ENCODE data around the gene SKP1.

Gene SKP1

GRCh38 chr5:134111741-134112647 lies 64.8 kb downstream of the SKP1 start:
- peak; percentile 56 for DNase-seq

GRCh38 chr5:134110382-134110781 lies 66.4 kb downstream of the SKP1 start:
- no peak for DNase-seq

GRCh38 chr5:134107779-134108178 lies 69.0 kb downstream of the SKP1 start:
- DNase-seq = no peak

DNA sequence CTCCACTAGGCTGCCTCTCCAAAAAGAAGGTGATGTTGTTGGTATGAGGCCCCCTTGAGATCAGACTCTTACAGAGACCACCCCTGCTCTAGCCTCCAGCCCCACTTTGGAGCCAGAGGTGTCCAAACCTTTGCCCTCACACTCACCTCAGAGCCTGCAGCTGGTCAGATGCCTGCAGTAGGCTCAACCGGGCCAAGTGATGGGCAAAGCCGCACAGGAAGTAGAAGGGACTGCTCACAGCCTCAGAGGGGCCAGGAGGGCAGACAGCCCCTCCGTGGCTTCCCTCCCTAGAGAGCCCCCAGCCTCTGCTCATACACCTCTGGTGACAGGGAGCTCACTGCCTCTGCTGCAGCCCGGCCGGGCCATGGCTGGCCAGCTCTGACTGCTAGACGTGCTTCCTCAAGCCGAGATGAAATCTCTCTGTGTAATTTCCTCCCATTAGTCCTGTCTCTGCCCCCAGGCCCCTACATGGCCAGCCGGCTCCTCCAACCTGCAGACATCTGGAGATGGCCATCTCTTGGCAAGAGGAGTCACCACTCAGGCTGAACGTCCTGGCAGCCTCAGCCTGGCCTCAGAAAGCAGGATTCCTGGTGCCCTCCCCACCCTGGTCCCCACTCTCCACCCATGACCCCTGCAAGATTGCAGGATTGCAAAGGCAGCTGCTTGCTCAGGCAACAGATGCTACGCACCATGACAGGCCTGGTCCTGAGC lies 69.6 kb downstream of the SKP1 start:
- DNase-seq = no peak

DNA sequence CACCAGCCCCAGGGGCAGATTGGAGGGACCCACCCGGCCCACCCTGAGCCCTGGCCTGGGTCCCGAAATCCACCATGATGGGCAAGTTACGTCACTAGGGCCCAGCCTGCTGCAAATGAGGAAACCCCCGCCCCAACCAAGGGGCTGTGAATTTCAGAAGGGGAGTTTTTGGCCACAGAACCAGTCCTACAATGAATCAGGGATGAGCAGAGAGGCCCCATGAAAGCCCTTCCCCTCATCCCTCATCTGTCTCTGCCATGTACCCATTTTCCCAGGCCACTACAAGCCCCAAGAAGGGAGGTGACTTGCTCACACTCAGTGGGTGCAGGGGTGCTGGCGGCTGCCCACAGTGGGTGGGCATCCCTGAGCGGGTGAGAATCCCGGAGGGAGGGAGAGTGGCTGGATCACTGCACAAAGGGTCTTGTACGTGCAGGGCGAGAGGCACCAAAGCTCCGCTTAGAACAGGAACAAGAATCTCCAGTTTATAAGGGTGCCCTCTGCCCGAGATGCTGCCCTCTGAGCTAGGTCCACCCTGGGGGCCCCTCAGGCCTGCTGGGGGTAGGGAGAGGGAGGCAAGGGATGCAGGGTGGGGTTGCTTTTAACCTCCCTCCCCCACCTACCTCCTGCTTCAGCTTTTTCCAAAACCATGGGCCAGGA lies 72.6 kb downstream of the SKP1 start:
- no peak for DNase-seq

GRCh38 chr5:134103397-134103796 lies 73.4 kb downstream of the SKP1 start:
- DNase-seq = no peak

- DNase-seq = peak; percentile 62
Measured at GRCh38 chr5:134101686-134102439, 74.9 kb downstream of the SKP1 start.

- peak; percentile 79 for DNase-seq
Measured at GRCh38 chr5:134100283-134101091, 76.3 kb downstream of the SKP1 start.

DNA sequence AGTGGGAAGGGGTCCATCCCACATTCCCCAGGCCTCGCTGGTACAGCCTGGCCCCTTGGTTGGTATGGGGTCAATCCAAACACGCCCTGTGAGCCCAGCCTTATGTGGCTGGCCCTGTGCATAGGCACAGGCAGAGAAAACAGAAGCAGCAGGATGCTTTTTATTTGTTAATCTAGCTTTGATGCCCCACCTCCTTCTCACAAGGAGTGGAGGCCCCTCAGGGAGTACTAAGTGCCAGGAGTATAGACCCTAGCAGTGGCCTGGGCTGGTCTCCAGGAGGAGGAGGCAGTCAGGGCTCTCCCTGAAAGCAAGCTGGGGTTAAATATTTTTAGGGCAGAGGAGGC lies 76.8 kb downstream of the SKP1 start:
- no peak for DNase-seq

GRCh38 chr5:134099288-134099872 lies 77.4 kb downstream of the SKP1 start:
- no peak for DNase-seq

Data from central memory CD4-positive, alpha-beta T cell (primary cell).